Left forelimb (tissue), 1 donor: ENCODE data around the gene TREM1.
"Not testable (repeated sequence)": the region's sequence is repeated elsewhere in the genome, so short reads cannot be mapped to it uniquely, and the experiment has no call there.

Experiments used
- DNase-seq: peaks from one replicate; pipeline ENCODE4 v3.0.0-alpha.2; 2018; ENCODE audit warnings: low spot score

TREM1 gene

GRCh38 chr6:41258196-41258493 is 28.3 kb downstream of the TREM1 start:
- no peak for DNase-seq

GRCh38 chr6:41257369-41258195 is 28.9 kb downstream of the TREM1 start:
- no peak for DNase-seq

GRCh38 chr6:41256383-41256782 is 30.1 kb downstream of the TREM1 start:
- DNase-seq: no peak

- DNase-seq: no peak
Measured at GRCh38 chr6:41255638-41256246, 30.7 kb downstream of the TREM1 start.

GRCh38 chr6:41255110-41255509 is 31.4 kb downstream of the TREM1 start:
- DNase-seq: no peak

GRCh38 chr6:41252401-41253169 is 33.9 kb downstream of the TREM1 start:
- DNase-seq: no peak

- DNase-seq: no peak
Measured at GRCh38 chr6:41247882-41248705, 38.4 kb downstream of the TREM1 start.

- no peak for DNase-seq
Measured at GRCh38 chr6:41247288-41247865, 39.1 kb downstream of the TREM1 start.

- DNase-seq: not testable (repeated sequence)
Measured at GRCh38 chr6:41246529-41246928, 40.0 kb downstream of the TREM1 start.

GRCh38 chr6:41239467-41240159 is 46.9 kb downstream of the TREM1 start:
- peak; percentile 49 for DNase-seq

GRCh38 chr6:41237128-41237527 is 49.4 kb downstream of the TREM1 start:
- DNase-seq: no peak

GRCh38 chr6:41236276-41236675 is 50.2 kb downstream of the TREM1 start:
- DNase-seq: peak; percentile 28

GRCh38 chr6:41232667-41233066 is 53.8 kb downstream of the TREM1 start:
- no peak for DNase-seq

- DNase-seq: no peak
Measured at GRCh38 chr6:41231246-41231645, 55.2 kb downstream of the TREM1 start.

- DNase-seq: peak; percentile 51
Measured at GRCh38 chr6:41229721-41230120, 56.8 kb downstream of the TREM1 start.

- no peak for DNase-seq
Measured at GRCh38 chr6:41228616-41229015, 57.9 kb downstream of the TREM1 start.

- no peak for DNase-seq
Measured at GRCh38 chr6:41228096-41228495, 58.4 kb downstream of the TREM1 start, which contains the start of gene TREML4. Gene TREML4 (plus strand): TSS chr6:41228349. CDS start chr6:41228428, 79 bp downstream.

GRCh38 chr6:41226752-41227151 is 59.7 kb downstream of the TREM1 start:
- DNase-seq: no peak

GRCh38 chr6:41224800-41225199 is 61.7 kb downstream of the TREM1 start:
- DNase-seq: no peak
